MM.1S (cell line): ENCODE results near the gene NFKBIA.

Source experiments
- DNase-seq: peaks from one replicate; pipeline ENCODE4 v3.0.0-alpha.2; 2015
- H2AFZ ChIP-seq: fragments of 300-600 bp; sonication (generic); 2 replicates; pipeline ENCODE4 v1.6.0; 2016; ENCODE audit warnings: antibody characterized with exemption, low read length
- H3F3A ChIP-seq: fragments of 300-600 bp; sonication (generic); 2 replicates; pipeline ENCODE4 v1.6.1; 2016; ENCODE audit warnings: mild to moderate bottlenecking, antibody characterized with exemption, low read length, moderate library complexity, mixed read lengths; ENCODE audit not compliant: insufficient read depth
- H3K27ac ChIP-seq: fragments of 300-600 bp; sonication (generic); 2 replicates; pipeline ENCODE4 v1.5.1; 2016; ENCODE audit warnings: mild to moderate bottlenecking, low read length
- H3K27me3 ChIP-seq: fragments of 300-600 bp; sonication (generic); replicated peaks from 2 replicates; pipeline ENCODE4 v1.6.0; 2016; ENCODE audit warnings: low read length; ENCODE audit not compliant: insufficient read depth
- H3K36me3 ChIP-seq: fragments of 300-600 bp; sonication (generic); replicated peaks from 2 replicates; pipeline ENCODE4 v1.6.1; 2016; ENCODE audit warnings: mild to moderate bottlenecking, low read length, mixed read lengths; ENCODE audit not compliant: insufficient read depth
- H3K4me1 ChIP-seq: fragments of 300-600 bp; sonication (generic); 2 replicates; pipeline ENCODE4 v1.6.1; 2016; ENCODE audit warnings: low read length, mixed read lengths
- H3K4me2 ChIP-seq: fragments of 300-600 bp; sonication (generic); 2 replicates; pipeline ENCODE4 v1.6.0; 2016; ENCODE audit warnings: low read depth, low read length
- H3K4me3 ChIP-seq: fragments of 300-600 bp; sonication (generic); 2 replicates; pipeline ENCODE4 v1.5.1; 2016; ENCODE audit warnings: low read length, mixed read lengths
- H3K79me2 ChIP-seq: fragments of 300-600 bp; sonication (generic); 2 replicates; pipeline ENCODE4 v1.6.1; 2016; ENCODE audit warnings: mixed run types, low read length, mixed read lengths
- H3K9ac ChIP-seq: fragments of 300-600 bp; sonication (generic); 2 replicates; pipeline ENCODE4 v1.6.1; 2016; ENCODE audit warnings: low read length, mixed read lengths
- H3K9me2 ChIP-seq: fragments of 300-600 bp; sonication (generic); replicated peaks from 2 replicates; pipeline ENCODE4 v1.6.1; 2016; ENCODE audit warnings: mild to moderate bottlenecking, low read length, mixed read lengths; ENCODE audit not compliant: insufficient read depth
- H3K9me3 ChIP-seq: fragments of 300-600 bp; sonication (generic); replicated peaks from 2 replicates; pipeline ENCODE4 v1.6.1; 2016; ENCODE audit warnings: mild to moderate bottlenecking, low read length, mixed read lengths; ENCODE audit not compliant: insufficient read depth
- H4K20me1 ChIP-seq: fragments of 300-600 bp; sonication (generic); 2 replicates; pipeline ENCODE4 v1.6.1; 2016; ENCODE audit warnings: mild to moderate bottlenecking, low read length, moderate library complexity, mixed read lengths; ENCODE audit not compliant: insufficient read depth
- EZH2 ChIP-seq: fragments of 300-600 bp; sonication (generic); optimal IDR thresholded peaks from 2 replicates; pipeline ENCODE3; 2017; ENCODE audit warnings: low read depth, mild to moderate bottlenecking, antibody characterized with exemption, low read length, mixed read lengths
- EZH2phosphoT487 ChIP-seq: fragments of 300-600 bp; sonication (generic); IDR thresholded peaks from 2 replicates; pipeline ENCODE4 v1.6.1; 2018; ENCODE audit warnings: antibody characterized with exemption, low read length
- TF ChIP-seq, protein P1 (sequence below): fragments of 300-600 bp; sonication (generic); IDR thresholded peaks from 2 replicates; pipeline ENCODE4 v1.5.1; 2016; ENCODE audit warnings: antibody characterized with exemption, low read length, mixed read lengths

NFKBIA gene

DNA sequence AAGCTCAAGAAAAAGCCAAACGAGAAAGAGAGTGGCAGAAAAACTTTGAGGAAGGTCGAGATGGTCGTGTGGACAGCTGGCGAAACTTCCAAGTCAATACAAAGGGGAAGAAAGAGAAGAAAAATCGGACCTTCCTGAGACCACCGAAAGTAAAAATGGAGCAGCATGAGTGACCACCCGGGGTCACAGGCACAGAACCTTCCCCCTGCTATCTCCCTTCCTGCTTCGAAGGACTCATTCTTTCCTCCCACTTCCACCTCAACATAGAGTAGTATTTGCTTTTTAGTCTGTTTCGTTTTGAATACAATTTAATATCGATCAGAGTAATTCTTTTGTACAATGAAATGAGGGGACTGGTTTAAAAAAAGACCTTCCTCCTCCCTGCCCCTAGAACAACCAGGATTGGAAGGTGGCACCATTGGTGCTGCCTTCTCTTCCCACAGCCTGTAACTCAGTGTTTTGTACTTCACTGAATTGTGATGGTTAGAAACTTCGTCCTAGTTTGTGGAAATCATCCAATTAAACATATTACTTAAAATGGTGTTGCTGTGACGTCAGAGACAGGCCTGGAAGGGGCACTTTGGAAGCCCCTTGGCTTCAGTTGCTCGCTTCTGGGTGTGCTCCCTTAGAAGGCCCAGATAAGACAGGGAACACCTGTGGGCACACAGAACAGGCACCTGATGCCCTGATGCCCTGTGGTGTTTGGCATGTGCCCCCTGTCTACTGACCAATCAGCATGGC lies 26.1 kb upstream of the NFKBIA start:
- Histone ChIP-seq H3K27me3 (no peaks in the 10 kb centered on the region), H3K9me3 (no peaks in the 10 kb centered on the region), H3K79me2 (no peaks in the 10 kb centered on the region), H3K4me3 (no peak overlapping the region), H3K4me2 (no peak overlapping the region), H2AFZ (no peak overlapping the region), H3F3A (no peaks in the 10 kb centered on the region), H4K20me1 (no peaks in the 10 kb centered on the region), H3K9me2 (no peaks in the 10 kb centered on the region), H3K27ac (no peak overlapping the region), H3K36me3 (no peaks in the 10 kb centered on the region), H3K9ac (no peak overlapping the region), H3K4me1 (no peaks in the 10 kb centered on the region)
- TF ChIP-seq, protein P1, sequence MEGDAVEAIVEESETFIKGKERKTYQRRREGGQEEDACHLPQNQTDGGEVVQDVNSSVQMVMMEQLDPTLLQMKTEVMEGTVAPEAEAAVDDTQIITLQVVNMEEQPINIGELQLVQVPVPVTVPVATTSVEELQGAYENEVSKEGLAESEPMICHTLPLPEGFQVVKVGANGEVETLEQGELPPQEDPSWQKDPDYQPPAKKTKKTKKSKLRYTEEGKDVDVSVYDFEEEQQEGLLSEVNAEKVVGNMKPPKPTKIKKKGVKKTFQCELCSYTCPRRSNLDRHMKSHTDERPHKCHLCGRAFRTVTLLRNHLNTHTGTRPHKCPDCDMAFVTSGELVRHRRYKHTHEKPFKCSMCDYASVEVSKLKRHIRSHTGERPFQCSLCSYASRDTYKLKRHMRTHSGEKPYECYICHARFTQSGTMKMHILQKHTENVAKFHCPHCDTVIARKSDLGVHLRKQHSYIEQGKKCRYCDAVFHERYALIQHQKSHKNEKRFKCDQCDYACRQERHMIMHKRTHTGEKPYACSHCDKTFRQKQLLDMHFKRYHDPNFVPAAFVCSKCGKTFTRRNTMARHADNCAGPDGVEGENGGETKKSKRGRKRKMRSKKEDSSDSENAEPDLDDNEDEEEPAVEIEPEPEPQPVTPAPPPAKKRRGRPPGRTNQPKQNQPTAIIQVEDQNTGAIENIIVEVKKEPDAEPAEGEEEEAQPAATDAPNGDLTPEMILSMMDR: no peak
- no peak for TF ChIP-seq EZH2phosphoT487
- no peak for TF ChIP-seq EZH2
- DNase-seq: no peak

DNA sequence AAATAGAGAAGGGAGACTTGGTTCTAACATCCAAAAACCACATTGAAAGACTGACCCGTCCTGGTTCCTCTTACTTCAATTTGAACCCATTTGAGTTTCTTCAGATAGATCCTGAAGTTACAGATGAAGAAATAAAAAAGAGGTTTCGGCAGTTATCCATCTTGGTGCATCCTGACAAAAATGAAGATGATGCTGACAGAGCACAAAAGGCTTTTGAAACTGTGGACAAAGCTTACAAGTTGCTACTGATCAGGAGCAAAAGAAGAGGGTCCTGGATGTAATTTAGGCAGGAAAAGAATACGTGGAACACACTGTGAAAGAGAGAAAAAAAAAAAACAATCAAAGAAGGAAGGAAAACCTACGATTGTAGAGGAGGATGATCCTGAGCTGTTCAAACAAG lies 25.4 kb upstream of the NFKBIA start:
- TF ChIP-seq EZH2 (no peak), EZH2phosphoT487 (no peak)
- TF ChIP-seq, protein P1: no peak
- Histone ChIP-seq H3K9me3 (no peaks in the 10 kb centered on the region), H4K20me1 (no peaks in the 10 kb centered on the region), H3K4me2 (no peak overlapping the region), H3K4me3 (no peak overlapping the region), H3K27ac (no peak overlapping the region), H2AFZ (no peak overlapping the region), H3K9me2 (no peaks in the 10 kb centered on the region), H3K9ac (no peak overlapping the region), H3K79me2 (no peaks in the 10 kb centered on the region), H3K36me3 (no peaks in the 10 kb centered on the region), H3K27me3 (no peaks in the 10 kb centered on the region), H3F3A (no peaks in the 10 kb centered on the region), H3K4me1 (no peaks in the 10 kb centered on the region)
- no peak for DNase-seq

DNA sequence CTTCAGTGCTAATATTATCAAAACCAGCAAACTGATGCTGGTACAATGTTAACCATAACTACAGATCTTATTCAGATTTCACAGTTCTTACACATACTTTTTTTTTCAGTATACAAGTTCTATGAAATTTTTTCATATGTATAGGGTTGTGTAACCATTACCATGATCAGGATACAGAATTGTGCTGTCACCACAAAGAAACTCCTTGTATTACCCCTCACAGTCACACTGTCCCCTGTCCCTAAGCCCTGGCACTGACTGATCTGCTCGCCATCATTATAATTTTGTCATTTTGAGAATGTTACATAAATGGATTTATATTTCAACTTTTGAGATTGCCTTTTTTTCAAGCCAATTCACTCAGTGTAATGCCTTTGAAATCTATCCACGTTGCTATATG lies 21.3 kb upstream of the NFKBIA start:
- Histone ChIP-seq H4K20me1 (no peaks in the 10 kb centered on the region), H3F3A (no peaks in the 10 kb centered on the region), H2AFZ (no peak overlapping the region), H3K9me3 (no peaks in the 10 kb centered on the region), H3K27ac (no peak overlapping the region), H3K4me3 (no peak overlapping the region), H3K9ac (no peak overlapping the region), H3K79me2 (no peaks in the 10 kb centered on the region), H3K27me3 (no peaks in the 10 kb centered on the region), H3K36me3 (no peaks in the 10 kb centered on the region), H3K9me2 (no peaks in the 10 kb centered on the region), H3K4me2 (no peak overlapping the region), H3K4me1 (no peaks in the 10 kb centered on the region)
- TF ChIP-seq EZH2: no peak
- TF ChIP-seq, protein P1: no peak
- TF ChIP-seq EZH2phosphoT487: no peak
- no peak for DNase-seq
